Dermis microvascular lymphatic vessel endothelial cell (primary cell): ENCODE data around the gene PLA2G4C. TPM values are rescaled to one million over a fixed set of nuclear protein-coding genes. Genes with fewer than 3 reads are reported as not detected.
A peak's percentile ranks its signal among the peaks of the same experiment; 100 is the strongest.

ENCODE experiments used
- DNase-seq, 2 donors: peaks; one replicate each; pipeline versions ENCODE4 v3.0.0 to v3.0.0-alpha.2; 2010; ENCODE audit warnings: low read depth in 2 of 2
- total RNA-seq: library from RNA; depleted of rRNA; stranded (reverse); fragments of >200 nt; gene quantifications from 2 replicates; pipeline ENCODE4 v1.2.1, GENCODE V29; 2014

PLA2G4C gene
- total RNA-seq, 1 donor from 2014 or later: 67.7 TPM

GRCh38 chr19:48060381-48060780 lies 50.2 kb downstream of the PLA2G4C start:
- DNase-seq: no peak

GRCh38 chr19:48059331-48059730 lies 51.3 kb downstream of the PLA2G4C start:
- DNase-seq: no peak

GRCh38 chr19:48053856-48054255 lies 56.8 kb downstream of the PLA2G4C start:
- no peak for DNase-seq

- no peak for DNase-seq
Measured at GRCh38 chr19:48053076-48053475, 57.5 kb downstream of the PLA2G4C start.

GRCh38 chr19:48051335-48052033 lies 59.1 kb downstream of the PLA2G4C start:
- no peak for DNase-seq

- DNase-seq: no peak
Measured at GRCh38 chr19:48044561-48044960, 66.1 kb downstream of the PLA2G4C start.

GRCh38 chr19:48043675-48044258 lies 66.8 kb downstream of the PLA2G4C start, which contains the start of gene CABP5:
CABP5 (minus strand) TSS chr19:48044079; CDS start chr19:48043922, 157 bp downstream.
- DNase-seq: no peak

GRCh38 chr19:48041877-48042580 lies 68.6 kb downstream of the PLA2G4C start:
- no peak for DNase-seq

GRCh38 chr19:48036765-48037164 lies 73.9 kb downstream of the PLA2G4C start:
- DNase-seq: no peak

- DNase-seq: no peak
Measured at GRCh38 chr19:48033604-48034003, 77.0 kb downstream of the PLA2G4C start.

- no peak for DNase-seq
Measured at GRCh38 chr19:48030073-48030472, 80.5 kb downstream of the PLA2G4C start.

GRCh38 chr19:48029431-48029830 lies 81.2 kb downstream of the PLA2G4C start:
- DNase-seq: no peak

GRCh38 chr19:48025480-48025879 lies 85.1 kb downstream of the PLA2G4C start:
- DNase-seq: no peak

- no peak for DNase-seq
Measured at GRCh38 chr19:48023518-48023917, 87.1 kb downstream of the PLA2G4C start.

GRCh38 chr19:48023011-48023410 lies 87.6 kb downstream of the PLA2G4C start:
- DNase-seq: no peak

GRCh38 chr19:48020686-48021085 lies 89.9 kb downstream of the PLA2G4C start:
- DNase-seq: no peak

- no peak for DNase-seq
Measured at GRCh38 chr19:48010932-48011758, 99.5 kb downstream of the PLA2G4C start.

GRCh38 chr19:48006762-48007161 lies 103.9 kb downstream of the PLA2G4C start:
- peak in 1 of 2 donors; percentile 3 for DNase-seq

GRCh38 chr19:48004236-48004635 lies 106.4 kb downstream of the PLA2G4C start:
- DNase-seq: no peak

- no peak for DNase-seq
Measured at GRCh38 chr19:48000846-48001245, 109.8 kb downstream of the PLA2G4C start.

- no peak for DNase-seq
Measured at GRCh38 chr19:47998800-47999199, 111.8 kb downstream of the PLA2G4C start.
